ENCODE measurements around the gene CDH15. TPM values are rescaled to one million over a fixed set of nuclear protein-coding genes. Genes with fewer than 3 reads are reported as not detected.

Gene CDH15
- total RNA-seq, 1 experiment from 2014 or later = 1.5 TPM

DNA sequence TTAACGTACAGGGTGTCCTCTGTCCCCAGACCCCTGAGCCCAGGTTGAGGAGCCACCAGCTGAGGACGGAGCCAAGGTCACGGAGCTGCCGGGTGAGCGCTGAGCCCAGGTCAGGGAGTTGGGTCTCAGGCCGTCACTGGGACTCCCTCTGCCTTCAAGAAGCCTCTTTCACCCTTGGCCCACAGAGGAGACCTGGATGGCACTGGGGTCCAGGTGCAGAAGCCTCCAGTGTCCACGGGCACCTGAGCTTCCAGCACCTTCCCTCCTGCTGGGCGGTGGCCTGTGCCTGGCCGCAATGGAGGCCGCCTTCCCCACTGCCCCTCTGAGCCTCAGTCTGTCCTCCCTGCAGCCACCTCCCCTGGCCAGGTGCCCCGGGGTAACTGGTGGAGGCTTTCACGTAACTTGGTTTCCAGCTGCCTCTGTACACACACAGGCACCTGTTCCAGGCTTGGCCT is 31.6 kb upstream of the CDH15 start:
- TF ChIP-seq EZH2phosphoT487 (IDR thresholded peaks at IDR 0.05; ENCODE audit: borderline replicate concordance, low read length) (no peak), EZH2 (IDR thresholded peaks at IDR 0.05; ENCODE audit: low read length, unreplicated experiment) (no peak)
- TF ChIP-seq, protein P1, sequence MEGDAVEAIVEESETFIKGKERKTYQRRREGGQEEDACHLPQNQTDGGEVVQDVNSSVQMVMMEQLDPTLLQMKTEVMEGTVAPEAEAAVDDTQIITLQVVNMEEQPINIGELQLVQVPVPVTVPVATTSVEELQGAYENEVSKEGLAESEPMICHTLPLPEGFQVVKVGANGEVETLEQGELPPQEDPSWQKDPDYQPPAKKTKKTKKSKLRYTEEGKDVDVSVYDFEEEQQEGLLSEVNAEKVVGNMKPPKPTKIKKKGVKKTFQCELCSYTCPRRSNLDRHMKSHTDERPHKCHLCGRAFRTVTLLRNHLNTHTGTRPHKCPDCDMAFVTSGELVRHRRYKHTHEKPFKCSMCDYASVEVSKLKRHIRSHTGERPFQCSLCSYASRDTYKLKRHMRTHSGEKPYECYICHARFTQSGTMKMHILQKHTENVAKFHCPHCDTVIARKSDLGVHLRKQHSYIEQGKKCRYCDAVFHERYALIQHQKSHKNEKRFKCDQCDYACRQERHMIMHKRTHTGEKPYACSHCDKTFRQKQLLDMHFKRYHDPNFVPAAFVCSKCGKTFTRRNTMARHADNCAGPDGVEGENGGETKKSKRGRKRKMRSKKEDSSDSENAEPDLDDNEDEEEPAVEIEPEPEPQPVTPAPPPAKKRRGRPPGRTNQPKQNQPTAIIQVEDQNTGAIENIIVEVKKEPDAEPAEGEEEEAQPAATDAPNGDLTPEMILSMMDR (conservative IDR thresholded peaks at IDR 0.05; ENCODE audit: low read depth, low read length) = no peak
- no peaks in the 10 kb centered on the region for H3K9me3 ChIP-seq (ENCODE audit: low read length)
- no peak for ATAC-seq
- no peaks in the 10 kb centered on the region for H3K27me3 ChIP-seq (ENCODE audit: low read length)
- no peak for DNase-seq
- no peak overlapping the region for H3K9ac ChIP-seq (ENCODE audit: low read length)
- H4K20me1 ChIP-seq (ENCODE audit: low read length) = no peaks in the 10 kb centered on the region
- H2AFZ ChIP-seq (ENCODE audit: low read length) = no peak overlapping the region
- no peak overlapping the region for H3K4me3 ChIP-seq (ENCODE audit: low read length)
- CTCF ChIA-PET = no interaction called here
- intact Hi-C loops (cut with micrococcal nuclease) = no loop called here
- H3K36me3 ChIP-seq (ENCODE audit: low read depth, low read length) = no peaks in the 10 kb centered on the region
- BruUV-seq (replicated peaks) = no TSS peak
- POLR2A ChIA-PET (ENCODE audit: unreplicated experiment) = no interaction called here
- H3F3A ChIP-seq (ENCODE audit: low read length, unreplicated experiment) = no peaks in the 10 kb centered on the region
- no peaks in the 10 kb centered on the region for H3K4me1 ChIP-seq (ENCODE audit: insufficient read depth, low read length)
- H3K4me2 ChIP-seq (ENCODE audit: low read length) = no peak overlapping the region
- H3K9me2 ChIP-seq (replicated peaks; ENCODE audit: low read length) = no peaks in the 10 kb centered on the region
- H3K27ac ChIP-seq (ENCODE audit: low read length) = no peak overlapping the region
- no peaks in the 10 kb centered on the region for H3K79me2 ChIP-seq (ENCODE audit: low read length)

DNA sequence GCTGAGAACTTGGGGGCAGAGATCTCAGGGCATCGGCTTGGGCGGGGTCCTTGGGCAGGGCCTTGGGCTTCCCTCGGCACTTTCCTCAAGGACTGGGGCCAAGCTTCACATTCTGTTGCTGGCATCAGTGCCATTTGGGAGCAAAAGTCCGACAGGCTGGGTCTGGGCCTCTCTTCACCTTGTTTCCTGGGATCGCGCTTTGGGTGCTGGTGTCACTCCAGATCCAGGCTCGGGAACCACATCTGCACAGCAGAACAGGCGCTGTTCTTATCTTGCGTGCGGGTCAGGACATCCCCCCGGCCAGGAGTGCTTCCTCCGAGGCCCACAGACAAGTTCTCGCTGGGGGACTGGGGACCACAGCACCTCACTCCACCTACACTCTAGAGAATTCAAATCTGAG is 31.1 kb upstream of the CDH15 start:
- no peaks in the 10 kb centered on the region for H3K36me3 ChIP-seq (ENCODE audit: low read depth, low read length)
- H3K79me2 ChIP-seq (ENCODE audit: low read length) = no peaks in the 10 kb centered on the region
- CTCF ChIA-PET = no interaction called here
- no peak overlapping the region for H3K4me3 ChIP-seq (ENCODE audit: low read length)
- intact Hi-C loops (cut with micrococcal nuclease) = no loop called here
- no peaks in the 10 kb centered on the region for H3K27me3 ChIP-seq (ENCODE audit: low read length)
- no peak for DNase-seq
- no peaks in the 10 kb centered on the region for H3F3A ChIP-seq (ENCODE audit: low read length, unreplicated experiment)
- H3K4me2 ChIP-seq (ENCODE audit: low read length) = no peak overlapping the region
- no TSS peak for BruUV-seq (replicated peaks)
- no peaks in the 10 kb centered on the region for H4K20me1 ChIP-seq (ENCODE audit: low read length)
- POLR2A ChIA-PET (ENCODE audit: unreplicated experiment) = no interaction called here
- no peak overlapping the region for H2AFZ ChIP-seq (ENCODE audit: low read length)
- TF ChIP-seq, protein P1 (conservative IDR thresholded peaks at IDR 0.05; ENCODE audit: low read depth, low read length) = no peak
- TF ChIP-seq EZH2 (IDR thresholded peaks at IDR 0.05; ENCODE audit: low read length, unreplicated experiment) (no peak), EZH2phosphoT487 (IDR thresholded peaks at IDR 0.05; ENCODE audit: borderline replicate concordance, low read length) (no peak)
- H3K4me1 ChIP-seq (ENCODE audit: insufficient read depth, low read length) = no peaks in the 10 kb centered on the region
- no peaks in the 10 kb centered on the region for H3K9me2 ChIP-seq (replicated peaks; ENCODE audit: low read length)
- H3K9me3 ChIP-seq (ENCODE audit: low read length) = no peaks in the 10 kb centered on the region
- no peak overlapping the region for H3K9ac ChIP-seq (ENCODE audit: low read length)
- ATAC-seq = no peak
- H3K27ac ChIP-seq (ENCODE audit: low read length) = no peak overlapping the region

DNA sequence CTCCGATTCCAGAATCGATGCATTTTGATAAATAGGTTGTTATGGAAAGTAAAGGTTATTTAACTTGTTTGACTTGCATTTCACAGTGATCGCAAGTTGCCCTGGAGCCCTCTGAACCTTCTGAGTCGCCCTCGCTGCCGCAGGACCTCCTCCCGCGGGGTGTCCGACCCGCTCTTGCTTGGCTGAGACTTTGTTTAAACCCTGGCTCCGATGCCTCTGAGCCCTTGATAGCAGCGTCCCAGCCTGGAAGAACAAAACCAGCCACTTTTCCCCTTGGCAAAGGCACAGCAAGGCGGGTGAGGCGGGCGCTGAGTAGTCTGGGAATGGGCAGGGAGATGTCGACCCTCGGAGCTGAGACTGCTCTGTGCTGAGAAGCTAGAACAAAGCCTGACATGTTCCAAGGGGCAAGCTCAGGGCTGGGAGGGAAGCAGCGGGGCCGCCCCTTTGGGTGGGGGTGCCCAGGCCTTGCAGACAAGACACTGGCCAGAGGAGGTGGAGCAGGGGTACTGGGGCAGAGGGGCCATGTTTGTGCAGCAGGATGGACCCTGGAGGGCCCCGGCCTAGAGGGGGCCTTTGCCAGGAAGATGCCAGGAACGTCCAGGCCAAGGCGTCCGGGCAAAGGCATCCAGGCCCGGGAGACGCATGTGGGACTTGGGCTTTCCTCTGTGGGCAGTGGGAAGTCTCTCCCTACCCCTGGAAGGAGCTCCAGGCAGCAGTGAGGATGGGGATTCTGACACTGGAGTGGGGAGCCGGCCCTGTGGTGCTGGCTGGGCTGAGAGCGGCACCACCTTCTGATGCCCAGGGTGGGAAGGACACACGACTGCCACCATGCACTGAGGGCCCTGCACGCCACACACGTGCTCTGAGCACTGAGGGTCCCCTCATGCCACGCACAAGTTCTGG is 30.3 kb upstream of the CDH15 start:
- no peaks in the 10 kb centered on the region for H3K4me1 ChIP-seq (ENCODE audit: insufficient read depth, low read length)
- no peaks in the 10 kb centered on the region for H4K20me1 ChIP-seq (ENCODE audit: low read length)
- BruUV-seq (replicated peaks) = no TSS peak
- no peaks in the 10 kb centered on the region for H3F3A ChIP-seq (ENCODE audit: low read length, unreplicated experiment)
- ATAC-seq (no peak), DNase-seq (no peak)
- CTCF ChIA-PET = no interaction called here
- no peaks in the 10 kb centered on the region for H3K36me3 ChIP-seq (ENCODE audit: low read depth, low read length)
- intact Hi-C loops (cut with micrococcal nuclease) = no loop called here
- H3K27ac ChIP-seq (ENCODE audit: low read length) = no peak overlapping the region
- H3K79me2 ChIP-seq (ENCODE audit: low read length) = no peaks in the 10 kb centered on the region
- H3K9ac ChIP-seq (ENCODE audit: low read length) = no peak overlapping the region
- no peaks in the 10 kb centered on the region for H3K9me3 ChIP-seq (ENCODE audit: low read length)
- TF ChIP-seq EZH2phosphoT487 (IDR thresholded peaks at IDR 0.05; ENCODE audit: borderline replicate concordance, low read length) = no peak
- TF ChIP-seq EZH2 (IDR thresholded peaks at IDR 0.05; ENCODE audit: low read length, unreplicated experiment) = no peak
- TF ChIP-seq, protein P1 (conservative IDR thresholded peaks at IDR 0.05; ENCODE audit: low read depth, low read length) = no peak
- POLR2A ChIA-PET (ENCODE audit: unreplicated experiment) = no interaction called here
- no peak overlapping the region for H3K4me2 ChIP-seq (ENCODE audit: low read length)
- H3K4me3 ChIP-seq (ENCODE audit: low read length) = no peak overlapping the region
- H3K9me2 ChIP-seq (replicated peaks; ENCODE audit: low read length) = no peaks in the 10 kb centered on the region
- no peaks in the 10 kb centered on the region for H3K27me3 ChIP-seq (ENCODE audit: low read length)
- no peak overlapping the region for H2AFZ ChIP-seq (ENCODE audit: low read length)
